CD4-positive, alpha-beta memory T cell (primary cell): Measurements from ENCODE around the gene SPACA7. TPM values are rescaled to one million over a fixed set of nuclear protein-coding genes. Genes with fewer than 3 reads are reported as not detected.

Source experiments
- CTCF ChIA-PET: fragments of 350-600 bp; sonication (Branson Sonifier 250); formaldehyde crosslinking; loops from one replicate; lab custom pipeline; 2021; ENCODE audit warnings: inconsistent platforms; ENCODE audit not compliant: partially characterized antibody; lab: Charles Lee
- POLR2A ChIA-PET: fragments of 350-600 bp; sonication (Branson Sonifier 250); formaldehyde crosslinking; loops from one replicate; lab custom pipeline; 2021; ENCODE audit not compliant: partially characterized antibody; lab: Charles Lee
- DNase-seq, 5 donors: peaks; one replicate each; pipeline versions ENCODE4 v3.0.0 to v3.0.0-alpha.2; 2020 to 2022; ENCODE audit warnings: mixed read lengths in 1 of 5
- H3K27ac ChIP-seq: one replicate; pipeline ENCODE4 v1.7.0; 2013; ENCODE audit warnings: low read depth, low read length
- H3K27me3 ChIP-seq: 2 replicates; pipeline ENCODE4 v1.7.0; 2013; ENCODE audit warnings: mild to moderate bottlenecking, low read length, moderate library complexity; ENCODE audit not compliant: insufficient read depth
- H3K36me3 ChIP-seq: 2 replicates; pipeline ENCODE4 v1.7.0; 2013; ENCODE audit warnings: mild to moderate bottlenecking, low read length, moderate library complexity; ENCODE audit not compliant: insufficient read depth
- H3K4me1 ChIP-seq: 2 replicates; pipeline ENCODE4 v1.7.0; 2013; ENCODE audit warnings: mild to moderate bottlenecking, low read length, moderate library complexity; ENCODE audit not compliant: insufficient read depth
- H3K4me3 ChIP-seq, 2 donors: one replicate each; pipeline ENCODE4 v1.7.0; 2013; ENCODE audit warnings: low read length in 2 of 2, mild to moderate bottlenecking in 1 of 2
- H3K9me3 ChIP-seq, 2 donors: one replicate each; pipeline ENCODE4 v1.7.0; 2013; ENCODE audit warnings: low read length in 2 of 2, control low read depth in 1 of 2; ENCODE audit not compliant: control insufficient read depth in 1 of 2
- H3K27ac Mint-ChIP-seq, 7 donors: one replicate each; pipeline ENCODE4 v1.8.0; 2020 to 2021; ENCODE audit warnings: mixed read lengths in 7 of 7, mild to moderate bottlenecking in 6 of 7, inconsistent platforms in 3 of 7, moderate library complexity in 3 of 7
- H3K27me3 Mint-ChIP-seq, 2 donors: one replicate each; pipeline ENCODE4 v1.8.0; 2020 to 2021; ENCODE audit warnings: mixed read lengths in 2 of 2
- H3K36me3 Mint-ChIP-seq, 2 donors: one replicate each; pipeline ENCODE4 v1.8.0; 2020 to 2021; ENCODE audit warnings: mixed read lengths in 2 of 2, inconsistent platforms in 1 of 2, mild to moderate bottlenecking in 1 of 2
- H3K4me1 Mint-ChIP-seq, 4 donors: one replicate each; pipeline ENCODE4 v1.8.0; 2020 to 2021; ENCODE audit warnings: mixed read lengths in 4 of 4, mild to moderate bottlenecking in 1 of 4
- H3K4me3 Mint-ChIP-seq, 8 donors: one replicate each; pipeline ENCODE4 v1.8.0; 2020 to 2021; ENCODE audit warnings: mixed read lengths in 8 of 8, mild to moderate bottlenecking in 7 of 8, moderate library complexity in 6 of 8, inconsistent platforms in 3 of 8
- H3K9me3 Mint-ChIP-seq, 8 donors: one replicate each; pipeline ENCODE4 v1.8.0; 2020 to 2021; ENCODE audit warnings: mixed read lengths in 8 of 8, mild to moderate bottlenecking in 5 of 8, inconsistent platforms in 3 of 8, moderate library complexity in 1 of 8
- intact Hi-C: fragments of 100-400 bp; cut with micrococcal nuclease; formaldehyde crosslinking; loops from one replicate; pipeline ENCODE4 v1.15.1; 2023
- polyA plus RNA-seq, 2 donors: library from polyadenylated mRNA; unstranded; fragments of 300-500 nt; fragmentation: Illumina TruSeq; gene quantifications; one replicate each; pipeline ENCODE4 v1.2.3, GENCODE V29; 2021
- total RNA-seq, 2 experiments: library from RNA; stranded (reverse); gene quantifications; one replicate each; pipeline ENCODE4 v1.2.3, GENCODE V29; 2021

SPACA7 gene
- total and polyA plus RNA-seq, 4 experiments from 2014 or later, result not detected

DNA sequence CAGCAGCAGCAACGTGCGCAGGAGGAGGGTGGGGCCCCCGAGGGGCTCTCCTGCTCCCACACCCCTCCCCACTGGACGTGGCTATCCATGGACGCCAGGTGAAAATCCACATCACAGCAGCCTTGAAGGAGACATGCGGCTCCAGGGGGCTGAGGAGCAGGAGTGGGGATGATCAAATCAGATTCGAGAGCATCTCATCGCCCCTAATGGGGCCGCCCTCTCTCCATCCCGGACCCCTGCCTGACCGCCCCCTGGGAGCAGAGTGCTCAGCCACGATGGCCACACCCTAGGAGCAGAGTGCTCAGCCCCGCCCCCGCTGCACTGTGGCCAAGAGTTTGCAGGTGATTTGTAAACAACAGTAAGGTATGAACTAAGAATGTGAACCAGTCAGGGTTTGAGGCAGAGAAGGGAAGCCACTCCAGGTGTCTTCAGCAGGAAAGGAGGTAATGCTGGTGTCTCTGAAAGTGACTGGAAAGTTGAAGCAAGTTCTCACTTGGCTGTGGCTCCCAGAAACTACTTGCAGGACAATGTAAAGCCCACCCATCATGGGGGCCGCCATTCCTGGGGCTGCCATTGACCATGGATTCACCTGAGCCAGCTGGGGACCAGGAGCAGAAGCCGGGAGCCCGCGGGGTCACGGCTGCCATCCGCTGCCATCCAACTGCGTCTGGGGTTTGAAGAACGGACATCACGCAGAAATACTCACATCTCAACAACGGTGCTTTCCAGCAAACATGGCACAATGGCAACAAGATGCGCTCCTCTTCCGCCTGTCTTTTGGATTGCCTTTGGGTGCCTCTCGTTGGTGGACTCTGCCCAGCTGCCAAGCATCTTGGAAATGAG lies 71.8 kb downstream of the SPACA7 start:
- ChIA-PET CTCF (no interaction called here), POLR2A (no interaction called here)
- Histone ChIP-seq H3K27ac (no peak overlapping the region), H3K9me3 (no peaks in the 10 kb centered on the region), H3K27me3 (no peaks in the 10 kb centered on the region), H3K36me3 (no peaks in the 10 kb centered on the region), H3K4me1 (no peaks in the 10 kb centered on the region), H3K4me3 (no peak overlapping the region)
- peak overlapping the region in 1 of 7 donors; percentile 60 for H3K27ac Mint-ChIP-seq
- DNase-seq, result no peak
- no peaks in the 10 kb centered on the region for H3K36me3 Mint-ChIP-seq
- no peaks in the 10 kb centered on the region for H3K9me3 Mint-ChIP-seq
- H3K4me1 Mint-ChIP-seq, result peaks cover 0 to 8% (median under 1%) of the 10 kb centered on the region in 4 donors
- intact Hi-C loops, result no loop called here
- H3K27me3 Mint-ChIP-seq, result peaks cover 6% of the 10 kb centered on the region in 2 donors
- H3K4me3 Mint-ChIP-seq, result no peak overlapping the region

DNA sequence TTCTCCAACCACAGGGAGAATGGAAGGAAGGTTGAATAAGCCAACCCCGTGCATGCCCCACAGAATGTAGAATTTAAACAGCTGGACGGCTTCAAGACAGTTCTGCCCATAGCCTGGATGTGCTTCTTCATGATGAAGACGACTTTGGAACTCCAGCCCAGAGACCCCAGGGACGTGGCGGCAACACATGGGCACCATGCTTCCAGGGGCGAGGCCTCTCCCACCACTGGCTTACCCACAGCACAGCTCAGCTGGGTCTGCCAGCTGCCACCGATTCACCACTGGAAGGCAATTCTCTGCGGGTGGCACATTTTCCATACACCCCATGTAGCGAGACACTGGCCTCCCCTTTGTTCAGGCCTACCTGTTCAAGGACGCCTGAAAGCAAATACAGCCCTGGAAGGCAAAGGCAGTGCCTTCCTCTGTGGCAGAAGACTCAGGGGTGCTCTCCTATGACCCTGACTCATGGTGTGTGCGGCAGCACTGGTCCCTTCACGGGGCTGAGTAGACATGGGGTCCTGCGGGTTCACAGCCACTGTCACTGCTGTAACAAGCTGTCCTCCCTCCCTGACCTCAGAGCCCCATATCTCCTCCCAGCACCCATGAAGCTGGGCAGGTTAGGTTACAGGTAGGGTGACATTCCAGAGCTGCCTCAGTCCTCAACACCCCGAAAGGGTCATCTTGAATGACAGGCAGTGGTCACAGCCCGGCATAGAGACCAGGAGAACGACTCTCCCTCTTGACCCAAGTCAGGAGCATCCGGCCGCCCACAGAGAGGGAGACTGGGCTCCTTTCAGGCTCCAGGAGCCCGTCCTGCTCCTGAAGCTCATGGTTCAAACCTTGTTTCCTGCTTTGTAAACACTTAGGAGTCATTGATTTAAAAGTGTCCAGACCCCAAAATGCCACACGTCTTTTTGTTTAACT lies 72.7 kb downstream of the SPACA7 start:
- POLR2A ChIA-PET, result no interaction called here
- no peak overlapping the region for H3K4me3 Mint-ChIP-seq
- H3K27me3 Mint-ChIP-seq, result peaks cover 1 to 4% of the 10 kb centered on the region in 2 donors
- Histone ChIP-seq H3K36me3 (no peaks in the 10 kb centered on the region), H3K9me3 (no peaks in the 10 kb centered on the region), H3K4me3 (no peak overlapping the region), H3K27me3 (no peaks in the 10 kb centered on the region), H3K4me1 (no peaks in the 10 kb centered on the region), H3K27ac (no peak overlapping the region)
- CTCF ChIA-PET, result no interaction called here
- no peaks in the 10 kb centered on the region for H3K4me1 Mint-ChIP-seq
- intact Hi-C loops, result no loop called here
- peak overlapping the region in 1 of 7 donors; percentile 60 for H3K27ac Mint-ChIP-seq
- no peak for DNase-seq
- H3K9me3 Mint-ChIP-seq, result no peaks in the 10 kb centered on the region
- H3K36me3 Mint-ChIP-seq, result no peaks in the 10 kb centered on the region

DNA sequence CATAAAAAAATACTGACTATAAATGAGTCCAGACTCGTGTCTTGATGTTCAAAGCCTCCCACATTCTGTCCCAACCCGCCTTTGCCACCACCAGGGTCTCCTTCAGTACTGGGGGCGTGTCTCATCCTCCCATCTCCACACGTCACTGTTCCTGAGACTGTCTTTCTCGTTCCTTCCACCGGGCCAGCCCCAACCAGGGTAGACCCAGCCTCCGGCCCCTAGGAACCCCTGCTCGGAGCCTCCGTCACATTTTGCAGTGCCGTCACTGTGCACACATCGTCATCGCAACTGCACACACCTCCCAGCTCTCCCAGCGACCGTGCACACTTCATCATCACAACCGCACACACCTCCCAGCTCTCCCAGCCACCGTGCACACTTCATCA lies 73.4 kb downstream of the SPACA7 start:
- Mint-ChIP-seq H3K9me3 (no peaks in the 10 kb centered on the region), H3K4me1 (no peaks in the 10 kb centered on the region), H3K36me3 (no peaks in the 10 kb centered on the region), H3K4me3 (no peak overlapping the region), H3K27ac (no peak overlapping the region), H3K27me3 (peaks cover 0 to 4% of the 10 kb centered on the region in 2 donors)
- H3K27me3 ChIP-seq, result no peaks in the 10 kb centered on the region
- no peaks in the 10 kb centered on the region for H3K4me1 ChIP-seq
- ChIA-PET POLR2A (no interaction called here), CTCF (no interaction called here)
- no peaks in the 10 kb centered on the region for H3K9me3 ChIP-seq
- intact Hi-C loops, result no loop called here
- no peak overlapping the region for H3K4me3 ChIP-seq
- H3K36me3 ChIP-seq, result no peaks in the 10 kb centered on the region
- no peak for DNase-seq
- no peak overlapping the region for H3K27ac ChIP-seq

DNA sequence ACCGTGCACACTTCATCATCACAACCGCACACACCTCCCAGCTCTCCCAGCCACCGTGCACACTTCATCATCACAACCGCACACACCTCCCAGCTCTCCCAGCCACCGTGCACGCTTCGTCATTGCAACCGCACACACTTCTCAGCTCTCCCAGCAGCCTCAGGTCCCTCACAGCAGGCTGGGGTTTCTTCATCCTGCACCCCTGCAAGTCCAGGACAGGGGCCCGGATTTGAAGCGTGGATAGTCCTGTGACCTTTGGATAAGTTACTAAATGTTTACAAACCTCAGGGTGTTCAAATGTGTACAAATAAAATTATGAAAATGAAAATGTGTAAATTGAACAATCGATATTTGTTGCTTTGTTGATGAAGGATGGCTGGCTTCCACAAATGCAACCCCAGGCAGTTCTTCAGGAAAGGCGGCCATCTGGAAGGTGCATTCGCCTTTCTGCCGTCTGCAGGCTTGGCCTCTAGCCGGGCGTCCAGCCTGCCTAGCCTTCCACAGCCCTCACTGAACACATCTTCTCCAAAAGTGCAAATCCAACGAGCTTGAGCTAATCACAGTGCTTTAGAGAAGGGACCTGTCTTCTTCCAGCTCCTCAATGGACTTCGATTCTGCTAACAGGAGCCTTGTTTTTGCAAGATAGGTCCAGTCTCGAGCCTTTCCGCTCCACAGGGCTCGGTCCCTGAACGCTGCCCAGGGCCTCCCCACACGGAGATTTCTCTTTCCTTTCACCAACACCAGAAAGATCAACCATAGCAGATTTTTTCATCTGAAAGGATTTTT lies 74.2 kb downstream of the SPACA7 start:
- ChIA-PET POLR2A (no interaction called here), CTCF (no interaction called here)
- no peaks in the 10 kb centered on the region for H3K4me1 ChIP-seq
- Mint-ChIP-seq H3K4me3 (no peak overlapping the region), H3K36me3 (no peaks in the 10 kb centered on the region), H3K4me1 (no peaks in the 10 kb centered on the region), H3K27me3 (peaks cover 0 to 4% of the 10 kb centered on the region in 2 donors), H3K27ac (no peak overlapping the region), H3K9me3 (peaks cover 0 to 1% (median 0%) of the 10 kb centered on the region in 8 donors)
- H3K4me3 ChIP-seq, result no peak overlapping the region
- no peak overlapping the region for H3K27ac ChIP-seq
- H3K36me3 ChIP-seq, result no peaks in the 10 kb centered on the region
- no peak for DNase-seq
- H3K27me3 ChIP-seq, result no peaks in the 10 kb centered on the region
- no peaks in the 10 kb centered on the region for H3K9me3 ChIP-seq
- intact Hi-C loops, result no loop called here

DNA sequence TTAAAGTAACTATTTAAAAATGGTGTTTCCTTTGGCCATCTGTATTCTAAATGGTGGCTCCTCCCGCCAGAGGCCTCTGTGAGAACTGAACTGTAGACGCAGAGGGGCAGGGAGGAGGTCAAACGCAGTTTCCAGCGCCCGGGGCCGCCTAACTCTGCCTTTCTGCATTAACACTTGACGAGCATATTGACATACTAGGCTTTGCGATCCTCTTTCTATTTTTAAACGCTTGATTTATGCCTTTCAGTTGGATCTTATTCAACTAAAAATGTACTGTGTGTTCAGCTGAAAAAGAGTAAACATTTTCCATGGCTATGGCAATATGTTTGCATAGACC lies 74.7 kb downstream of the SPACA7 start:
- Mint-ChIP-seq H3K9me3 (peaks cover 0 to 1% (median 0%) of the 10 kb centered on the region in 8 donors), H3K4me3 (no peak overlapping the region), H3K27me3 (peaks cover 0 to 4% of the 10 kb centered on the region in 2 donors), H3K4me1 (no peaks in the 10 kb centered on the region), H3K27ac (no peak overlapping the region), H3K36me3 (no peaks in the 10 kb centered on the region)
- DNase-seq, result no peak
- intact Hi-C loops, result no loop called here
- H3K36me3 ChIP-seq, result no peaks in the 10 kb centered on the region
- H3K27ac ChIP-seq, result no peak overlapping the region
- ChIA-PET POLR2A (no interaction called here), CTCF (no interaction called here)
- no peak overlapping the region for H3K4me3 ChIP-seq
- no peaks in the 10 kb centered on the region for H3K27me3 ChIP-seq
- H3K9me3 ChIP-seq, result no peaks in the 10 kb centered on the region
- no peaks in the 10 kb centered on the region for H3K4me1 ChIP-seq

DNA sequence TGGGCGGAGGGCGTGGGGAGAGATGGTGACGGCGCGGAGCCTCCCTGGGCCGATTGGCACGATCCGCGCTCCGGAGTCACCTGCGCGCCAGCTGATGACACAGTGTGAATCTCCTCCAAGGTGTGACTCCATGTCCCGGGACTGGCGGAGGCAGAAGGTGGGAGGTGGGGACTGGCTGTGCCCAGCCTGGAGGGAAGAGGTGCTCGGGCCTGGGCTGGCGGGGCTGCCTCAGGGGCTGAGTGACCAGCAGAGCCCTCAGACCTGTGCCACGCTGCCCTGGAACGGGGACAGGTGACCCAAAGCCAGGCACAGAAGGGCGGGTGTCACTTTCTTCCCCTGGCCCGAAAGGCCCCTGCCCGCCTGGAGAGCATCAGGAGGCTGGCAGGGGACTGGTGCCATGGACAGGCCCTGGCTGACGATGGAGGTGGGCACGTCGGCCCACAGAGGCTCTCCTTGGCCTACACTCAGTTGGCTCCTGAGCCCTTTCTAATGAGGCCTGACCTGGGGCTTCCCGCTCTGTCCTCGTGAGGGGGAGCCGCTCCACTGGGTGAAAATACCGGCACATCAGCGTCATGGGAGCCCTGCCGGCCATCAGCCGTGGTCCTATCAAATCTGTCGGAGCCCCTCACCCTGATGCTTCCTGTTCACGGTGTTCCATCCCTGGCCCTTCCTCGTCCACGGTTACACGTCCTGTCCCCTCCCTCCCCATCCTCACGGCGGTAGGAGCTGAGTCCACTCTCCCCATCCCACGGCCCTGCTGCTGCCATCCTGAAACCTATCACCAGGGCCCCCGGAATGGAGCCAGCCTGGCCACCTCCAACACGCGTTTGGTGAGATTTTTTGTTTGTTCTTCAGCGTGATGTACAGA lies 75.6 kb downstream of the SPACA7 start:
- Histone ChIP-seq H3K4me1 (no peaks in the 10 kb centered on the region), H3K27me3 (no peaks in the 10 kb centered on the region), H3K9me3 (no peaks in the 10 kb centered on the region), H3K4me3 (no peak overlapping the region), H3K27ac (no peak overlapping the region), H3K36me3 (no peaks in the 10 kb centered on the region)
- ChIA-PET POLR2A (no interaction called here), CTCF (no interaction called here)
- peaks cover 0 to 2% (median 0%) of the 10 kb centered on the region in 8 donors for H3K9me3 Mint-ChIP-seq
- peaks cover 0 to 7% of the 10 kb centered on the region in 2 donors for H3K27me3 Mint-ChIP-seq
- intact Hi-C loops, result no loop called here
- no peaks in the 10 kb centered on the region for H3K4me1 Mint-ChIP-seq
- no peak for DNase-seq
- no peaks in the 10 kb centered on the region for H3K36me3 Mint-ChIP-seq
- no peak overlapping the region for H3K27ac Mint-ChIP-seq
- no peak overlapping the region for H3K4me3 Mint-ChIP-seq
